ENCODE data around the gene DZIP1. TPM values are rescaled to one million over a fixed set of nuclear protein-coding genes. Genes with fewer than 3 reads are reported as not detected.

Gene DZIP1
- total RNA-seq, 1 experiment from 2014 or later: 33.6 TPM

GRCh38 chr13:95557013-95557412 lies 87.5 kb downstream of the DZIP1 start:
- Histone ChIP-seq H3K79me2 (ENCODE audit: insufficient read depth, low read length) (no peaks in the 10 kb centered on the region), H3K14ac (ENCODE audit: insufficient read depth, low read length) (no peak overlapping the region), H3K18ac (ENCODE audit: insufficient read length, low read depth, low read length) (no peak overlapping the region), H3K4ac (ENCODE audit: low read depth, low read length) (no peak overlapping the region), H3K27me3 (ENCODE audit: insufficient read depth, low read length) (no peaks in the 10 kb centered on the region), H3K23me2 (ENCODE audit: insufficient read length, low read depth, low read length, poor library complexity, severe bottlenecking) (peaks cover 14% of the 10 kb centered on the region), H3K27ac (ENCODE audit: insufficient read length, low read depth, low read length) (no peak overlapping the region), H4K8ac (replicated peaks; ENCODE audit: insufficient read length, low read depth, low read length) (no peak overlapping the region), H2AK5ac (ENCODE audit: insufficient read length, low read length) (no peak overlapping the region), H3K4me1 (ENCODE audit: insufficient read depth, low read length) (0 out of 2 replicates have a peak, but pooled peaks cover 7% of the 10 kb centered on the region), H4K91ac (ENCODE audit: insufficient read length, low read depth, low read length) (no peak overlapping the region), H3T11ph (ENCODE audit: low read length) (no peak overlapping the region), H2BK20ac (ENCODE audit: low read depth, low read length, poor library complexity, severe bottlenecking) (no peak overlapping the region), H3K56ac (ENCODE audit: insufficient read length, low read depth, low read length) (no peak overlapping the region), H3K4me2 (ENCODE audit: insufficient read depth, insufficient read length, low read length) (no peak overlapping the region), H2BK12ac (ENCODE audit: insufficient read length, low read depth, low read length) (no peak overlapping the region), H4K20me1 (ENCODE audit: control insufficient read depth, insufficient read depth, insufficient read length) (no peaks in the 10 kb centered on the region), H2AFZ (ENCODE audit: low read length) (no peak overlapping the region), H2BK5ac (ENCODE audit: insufficient read length, low read length) (no peak overlapping the region), H3K79me1 (ENCODE audit: insufficient read depth, low read depth, low read length, poor library complexity, severe bottlenecking) (no peaks in the 10 kb centered on the region), H3K23ac (ENCODE audit: insufficient read length, low read depth, low read length) (no peak overlapping the region), H3K9ac (ENCODE audit: extremely low read depth, insufficient read length, low read length) (no peak overlapping the region), H4K5ac (ENCODE audit: insufficient read length, low read depth, low read length) (no peak overlapping the region), H2BK120ac (ENCODE audit: low read depth, low read length, poor library complexity, severe bottlenecking) (no peak overlapping the region), H2BK15ac (ENCODE audit: low read depth, low read length) (no peak overlapping the region), H3K9me3 (ENCODE audit: control insufficient read depth, low read depth, low read length) (no peaks in the 10 kb centered on the region)
- peaks cover 14% of the 10 kb centered on the region for H3K27me3 Mint-ChIP-seq (ENCODE audit: low read depth)
- no peaks in the 10 kb centered on the region for H3K9me3 Mint-ChIP-seq
- no peak overlapping the region for H3K4me3 Mint-ChIP-seq
- H3K4me1 Mint-ChIP-seq: peaks cover 14 to 26% of the 10 kb centered on the region in 2 experiments
- no peak for TF ChIP-seq CTCF (conservative IDR thresholded peaks at IDR 0.05)
- no peak for DNase-seq
- H3K27ac Mint-ChIP-seq: no peak overlapping the region
- peaks cover 0 to 6% (median 0%) of the 10 kb centered on the region in 3 experiments; a peak in 3 of 7 replicates for H3K36me3 Mint-ChIP-seq (ENCODE audit: insufficient read depth in 1 of 3, low read depth in 3 of 3)
